G401.6 (cell line): ENCODE results near the gene SLC6A20.
A peak's percentile ranks its signal among the peaks of the same experiment; 100 is the strongest.

Experiments
- FAIRE-seq: peaks from 2 replicates; lab custom pipeline; 2012; peaks lifted over from hg19 to GRCh38; lab: Jason Lieb, UNC

Gene SLC6A20

GRCh38 chr3:45719655-45720487, 76.5 kb downstream of the SLC6A20 start:
- FAIRE-seq, result peak; percentile 8

GRCh38 chr3:45716790-45717336, 79.5 kb downstream of the SLC6A20 start:
- no peak for FAIRE-seq

- no peak for FAIRE-seq
These were observed 80.4 kb downstream of the SLC6A20 start for GRCh38 chr3:45715945-45716344.

- no peak for FAIRE-seq
These were observed 83.8 kb downstream of the SLC6A20 start for GRCh38 chr3:45712434-45713110.

GRCh38 chr3:45711931-45712330, 84.4 kb downstream of the SLC6A20 start:
- FAIRE-seq, result no peak

GRCh38 chr3:45705839-45706808, 90.2 kb downstream of the SLC6A20 start:
- no peak for FAIRE-seq
